Stimulated activated CD4-positive, alpha-beta T cell treated with anti-CD3 and anti-CD28 coated beads, TNF-alpha, amount 100 ng/mL, for 4 hours (primary cell): ENCODE measurements around the gene NDC80.
"Not testable (repeated sequence)": the region's sequence is repeated elsewhere in the genome, so short reads cannot be mapped to it uniquely, and the experiment has no call there.

Experiments
- DNase-seq, 3 experiments: peaks; one replicate each; pipeline ENCODE4 v3.0.0-alpha.2; 2020; ENCODE audit warnings: low read depth in 3 of 3

The NDC80 gene

GRCh38 chr18:2571200-2572170 lies at the start of gene NDC80, which contains the start of gene METTL4:
Gene NDC80 (plus strand): TSS chr18:2571557. CDS start chr18:2572986, 1,429 bp downstream.
Gene METTL4 (minus strand): TSS chr18:2571505. CDS start chr18:2567216, 4,289 bp downstream.
- peak; percentile 66 to 73 (median 72) for DNase-seq

- no peak for DNase-seq
These were observed 49.2 kb upstream of the NDC80 start for GRCh38 chr18:2522112-2522511.

GRCh38 chr18:2524794-2525198 lies 46.6 kb upstream of the NDC80 start:
- not testable (repeated sequence) for DNase-seq

GRCh38 chr18:2526329-2526728 lies 45.0 kb upstream of the NDC80 start:
- no peak for DNase-seq

GRCh38 chr18:2529154-2529553 lies 42.2 kb upstream of the NDC80 start:
- no peak for DNase-seq

GRCh38 chr18:2531751-2532150 lies 39.6 kb upstream of the NDC80 start:
- DNase-seq, result no peak

GRCh38 chr18:2532797-2533196 lies 38.6 kb upstream of the NDC80 start:
- DNase-seq, result no peak

GRCh38 chr18:2534906-2535305 lies 36.5 kb upstream of the NDC80 start:
- DNase-seq, result no peak

GRCh38 chr18:2535419-2535910 lies 35.9 kb upstream of the NDC80 start:
- DNase-seq, result no peak

GRCh38 chr18:2536063-2536462 lies 35.3 kb upstream of the NDC80 start:
- no peak for DNase-seq

- DNase-seq, result no peak
These were observed 34.9 kb upstream of the NDC80 start for GRCh38 chr18:2536493-2536892.

- no peak for DNase-seq
These were observed 34.1 kb upstream of the NDC80 start for GRCh38 chr18:2537296-2537695.

GRCh38 chr18:2538236-2538635 lies 33.1 kb upstream of the NDC80 start:
- no peak for DNase-seq

- DNase-seq, result no peak
These were observed 32.5 kb upstream of the NDC80 start for GRCh38 chr18:2538844-2539243.

- no peak for DNase-seq
These were observed 30.8 kb upstream of the NDC80 start for GRCh38 chr18:2540575-2540974.

- not testable (repeated sequence) for DNase-seq
These were observed 29.3 kb upstream of the NDC80 start for GRCh38 chr18:2541925-2542563.

GRCh38 chr18:2545155-2545554 lies 26.2 kb upstream of the NDC80 start:
- no peak for DNase-seq

- DNase-seq, result no peak
These were observed 23.8 kb upstream of the NDC80 start for GRCh38 chr18:2547477-2548087.

GRCh38 chr18:2549462-2549861 lies 21.9 kb upstream of the NDC80 start:
- DNase-seq, result no peak

- no peak for DNase-seq
These were observed 19.9 kb upstream of the NDC80 start for GRCh38 chr18:2551425-2551824.

- DNase-seq, result no peak
These were observed 16.7 kb upstream of the NDC80 start for GRCh38 chr18:2554696-2555095.

GRCh38 chr18:2555895-2556294 lies 15.5 kb upstream of the NDC80 start:
- DNase-seq, result no peak
